GM19328 (cell line): ENCODE data around the gene GALR1.

Experiments used
- ATAC-seq: cut with Tn5 transposase; IDR thresholded peaks from one replicate; pipeline ENCODE4 v1.9.1; 2021; ENCODE audit warnings: mild to moderate bottlenecking, moderate library complexity; ENCODE audit not compliant: unreplicated experiment

GALR1 gene

GRCh38 chr18:77320971-77321559 is 71.4 kb downstream of the GALR1 start:
- ATAC-seq, result no peak

DNA sequence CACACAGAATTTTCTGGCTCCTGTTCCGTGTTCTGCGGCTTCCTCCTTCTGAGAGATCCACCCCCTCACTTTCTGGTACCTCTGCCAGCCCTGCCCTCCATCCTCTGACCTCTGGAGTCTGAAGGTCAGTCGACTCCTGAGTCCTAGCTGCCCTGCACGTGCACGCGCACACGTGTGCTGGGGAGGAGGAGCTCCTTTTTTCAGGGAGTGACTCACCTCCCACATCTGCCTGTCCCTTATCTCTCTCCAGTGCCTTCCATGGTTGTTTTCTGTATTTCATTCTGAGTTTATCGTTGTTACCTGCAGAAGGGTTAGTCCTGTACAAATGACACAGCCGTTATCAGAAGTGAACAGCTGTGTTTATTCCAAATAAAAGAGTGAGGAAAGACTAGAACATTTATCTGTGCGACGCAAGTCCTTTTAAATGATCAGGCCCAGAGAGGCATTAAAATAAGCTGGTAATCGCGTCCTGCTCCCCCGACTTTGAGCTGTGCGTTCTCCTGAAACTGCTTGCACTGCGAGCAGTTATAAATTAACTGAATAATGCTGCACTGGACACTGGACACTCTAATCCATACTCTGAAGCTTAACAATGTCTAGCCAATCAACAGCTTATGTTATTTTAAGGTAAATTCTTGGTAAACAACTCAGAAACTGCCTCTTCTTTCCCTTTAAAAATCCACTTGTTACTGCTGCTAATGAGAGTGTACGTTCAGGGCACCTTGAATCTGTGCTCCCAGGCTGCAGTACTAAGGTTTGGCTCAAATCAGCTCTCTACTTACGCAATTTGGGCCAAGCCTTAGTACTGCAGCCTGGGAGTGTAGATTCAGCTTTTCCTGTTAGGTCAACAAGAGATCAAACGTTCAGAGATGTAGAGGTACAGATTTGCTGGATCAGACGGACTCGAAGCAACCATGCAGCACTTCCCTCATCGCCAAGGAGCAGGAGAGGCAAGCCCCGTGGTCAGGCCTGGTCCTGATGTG is 72.5 kb downstream of the GALR1 start:
- no peak for ATAC-seq

GRCh38 chr18:77323640-77324299 is 74.1 kb downstream of the GALR1 start:
- ATAC-seq, result no peak
